ENCODE data around the gene GATA6. TPM values are rescaled to one million over a fixed set of nuclear protein-coding genes. Genes with fewer than 3 reads are reported as not detected.
"Not testable (repeated sequence)": the region's sequence is repeated elsewhere in the genome, so short reads cannot be mapped to it uniquely, and the experiment has no call there.

The GATA6 gene
- total RNA-seq, 2 donors from 2014 or later: not detected

- Mint-ChIP-seq H3K27ac (no peak overlapping the region), H3K4me3 (no peak overlapping the region)
Measured at GRCh38 chr18:22211657-22212056, 42.3 kb downstream of the GATA6 start.

GRCh38 chr18:22213333-22213973 is 44.1 kb downstream of the GATA6 start:
- H3K4me1 Mint-ChIP-seq: no peaks in the 10 kb centered on the region
- no peak overlapping the region for H3K27ac Mint-ChIP-seq
- no peaks in the 10 kb centered on the region for H3K9me3 ChIP-seq (ENCODE audit: control insufficient read depth, low read length, poor library complexity, severe bottlenecking)
- ATAC-seq: no peak
- H3K4me3 Mint-ChIP-seq: no peak overlapping the region
- no peaks in the 10 kb centered on the region for H3K27me3 Mint-ChIP-seq
- H3K36me3 Mint-ChIP-seq (ENCODE audit: low read depth): no peaks in the 10 kb centered on the region
- DNase-seq: no peak

More at GRCh38 chr18:22211657-22212056, 42.3 kb downstream of the GATA6 start:
- H3K36me3 Mint-ChIP-seq (ENCODE audit: low read depth): no peaks in the 10 kb centered on the region
- peaks cover 8% of the 10 kb centered on the region for H3K27me3 Mint-ChIP-seq
- no peaks in the 10 kb centered on the region for H3K9me3 ChIP-seq (ENCODE audit: control insufficient read depth, low read length, poor library complexity, severe bottlenecking)
- no peaks in the 10 kb centered on the region for H3K4me1 Mint-ChIP-seq
- no peak for ATAC-seq
- no peak for DNase-seq

- Mint-ChIP-seq H3K4me3 (no peak overlapping the region), H3K27ac (no peak overlapping the region), H3K36me3 (ENCODE audit: low read depth) (no peaks in the 10 kb centered on the region), H3K27me3 (no peaks in the 10 kb centered on the region), H3K4me1 (no peaks in the 10 kb centered on the region)
- H3K9me3 ChIP-seq (ENCODE audit: control insufficient read depth, low read length, poor library complexity, severe bottlenecking): no peaks in the 10 kb centered on the region
- ATAC-seq (no peak), DNase-seq (no peak)
Measured at GRCh38 chr18:22214731-22215528, 45.5 kb downstream of the GATA6 start.

- Mint-ChIP-seq H3K27me3 (no peaks in the 10 kb centered on the region), H3K27ac (no peak overlapping the region), H3K4me3 (no peak overlapping the region), H3K4me1 (no peaks in the 10 kb centered on the region), H3K36me3 (ENCODE audit: low read depth) (no peaks in the 10 kb centered on the region)
- DNase-seq (no peak), ATAC-seq (no peak)
- no peaks in the 10 kb centered on the region for H3K9me3 ChIP-seq (ENCODE audit: control insufficient read depth, low read length, poor library complexity, severe bottlenecking)
Measured at GRCh38 chr18:22218835-22219234, 49.4 kb downstream of the GATA6 start.

- no peaks in the 10 kb centered on the region for H3K36me3 Mint-ChIP-seq (ENCODE audit: low read depth)
- H3K9me3 ChIP-seq (ENCODE audit: control insufficient read depth, low read length, poor library complexity, severe bottlenecking): no peaks in the 10 kb centered on the region
- no peaks in the 10 kb centered on the region for H3K4me1 Mint-ChIP-seq
- H3K4me3 Mint-ChIP-seq: no peak overlapping the region
- DNase-seq: no peak
- no peaks in the 10 kb centered on the region for H3K27me3 Mint-ChIP-seq
- ATAC-seq: no peak
- no peak overlapping the region for H3K27ac Mint-ChIP-seq
Measured at GRCh38 chr18:22219568-22220355, 50.4 kb downstream of the GATA6 start.

- H3K27ac Mint-ChIP-seq; H3K9me3 ChIP-seq (ENCODE audit: control insufficient read depth, low read length, poor library complexity, severe bottlenecking); H3K36me3 Mint-ChIP-seq (ENCODE audit: low read depth); H3K27me3 Mint-ChIP-seq; H3K4me3 Mint-ChIP-seq; DNase-seq; ATAC-seq; H3K4me1 Mint-ChIP-seq: not testable (repeated sequence)
Measured at GRCh38 chr18:22220585-22220984, 51.2 kb downstream of the GATA6 start.

GRCh38 chr18:22221350-22221749 is 52.0 kb downstream of the GATA6 start:
- Mint-ChIP-seq H3K27ac (peak overlapping the region; percentile 19), H3K27me3 (no peaks in the 10 kb centered on the region), H3K36me3 (ENCODE audit: low read depth) (no peaks in the 10 kb centered on the region), H3K4me3 (no peak overlapping the region), H3K4me1 (no peaks in the 10 kb centered on the region)
- ATAC-seq (no peak), DNase-seq (no peak)
- H3K9me3 ChIP-seq (ENCODE audit: control insufficient read depth, low read length, poor library complexity, severe bottlenecking): no peaks in the 10 kb centered on the region

GRCh38 chr18:22223254-22223964 is 54.0 kb downstream of the GATA6 start:
- Mint-ChIP-seq H3K36me3 (ENCODE audit: low read depth) (no peaks in the 10 kb centered on the region), H3K4me1 (no peaks in the 10 kb centered on the region), H3K27me3 (no peaks in the 10 kb centered on the region), H3K4me3 (no peak overlapping the region), H3K27ac (no peak overlapping the region)
- no peaks in the 10 kb centered on the region for H3K9me3 ChIP-seq (ENCODE audit: control insufficient read depth, low read length, poor library complexity, severe bottlenecking)
- DNase-seq: no peak
- ATAC-seq: no peak

- H3K36me3 Mint-ChIP-seq (ENCODE audit: low read depth): no peaks in the 10 kb centered on the region
- H3K27ac Mint-ChIP-seq: no peak overlapping the region
- H3K27me3 Mint-ChIP-seq: no peaks in the 10 kb centered on the region
- no peak overlapping the region for H3K4me3 Mint-ChIP-seq
- DNase-seq (no peak), ATAC-seq (no peak)
- no peaks in the 10 kb centered on the region for H3K9me3 ChIP-seq (ENCODE audit: control insufficient read depth, low read length, poor library complexity, severe bottlenecking)
- no peaks in the 10 kb centered on the region for H3K4me1 Mint-ChIP-seq
Measured at GRCh38 chr18:22223965-22224322, 54.6 kb downstream of the GATA6 start.

- Mint-ChIP-seq H3K4me3 (no peak overlapping the region), H3K36me3 (ENCODE audit: low read depth) (no peaks in the 10 kb centered on the region), H3K4me1 (no peaks in the 10 kb centered on the region), H3K27ac (no peak overlapping the region), H3K27me3 (no peaks in the 10 kb centered on the region)
- DNase-seq: no peak
- no peak for ATAC-seq
- H3K9me3 ChIP-seq (ENCODE audit: control insufficient read depth, low read length, poor library complexity, severe bottlenecking): no peaks in the 10 kb centered on the region
Measured at GRCh38 chr18:22224339-22224738, 55.0 kb downstream of the GATA6 start.

GRCh38 chr18:22226801-22227200 is 57.4 kb downstream of the GATA6 start:
- no peak for ATAC-seq
- Mint-ChIP-seq H3K27ac (no peak overlapping the region), H3K27me3 (no peaks in the 10 kb centered on the region), H3K4me3 (no peak overlapping the region), H3K36me3 (ENCODE audit: low read depth) (no peaks in the 10 kb centered on the region), H3K4me1 (no peaks in the 10 kb centered on the region)
- no peaks in the 10 kb centered on the region for H3K9me3 ChIP-seq (ENCODE audit: control insufficient read depth, low read length, poor library complexity, severe bottlenecking)
- no peak for DNase-seq

- H3K9me3 ChIP-seq (ENCODE audit: control insufficient read depth, low read length, poor library complexity, severe bottlenecking): no peaks in the 10 kb centered on the region
- no peaks in the 10 kb centered on the region for H3K4me1 Mint-ChIP-seq
- ATAC-seq (no peak), DNase-seq (no peak)
- H3K27me3 Mint-ChIP-seq: no peaks in the 10 kb centered on the region
- no peaks in the 10 kb centered on the region for H3K36me3 Mint-ChIP-seq (ENCODE audit: low read depth)
- no peak overlapping the region for H3K27ac Mint-ChIP-seq
- no peak overlapping the region for H3K4me3 Mint-ChIP-seq
Measured at GRCh38 chr18:22228976-22229375, 59.6 kb downstream of the GATA6 start.

Measured in T-helper 17 cell (primary cell).